Cardiac septum (tissue), 1 donor: ENCODE measurements around the gene SP100. TPM values are rescaled to one million over a fixed set of nuclear protein-coding genes. Genes with fewer than 3 reads are reported as not detected.
A peak's percentile ranks its signal among the peaks of the same experiment; 100 is the strongest.
"Not testable (repeated sequence)": the region's sequence is repeated elsewhere in the genome, so short reads cannot be mapped to it uniquely, and the experiment has no call there.

Experiments used
- DNase-seq: peaks from one replicate; pipeline ENCODE4 v3.0.0-alpha.2; 2020; ENCODE audit warnings: low spot score
- intact Hi-C: fragments of 100-400 bp; cut with DNase I; formaldehyde crosslinking; loops from one replicate; pipeline ENCODE4 v1.14.0; 2022
- long read RNA-seq: library from polyadenylated mRNA; unstranded; transcript quantifications from one replicate; pipeline ENCODE4 v2.0.0, GENCODE V29; 2021
- total RNA-seq: library from RNA; stranded (reverse); fragmentation: NEBNext Ultra II Directional; extraction: Animal tissue kit (Norgen Biotek cat#: 25700); gene quantifications from one replicate; pipeline ENCODE4 v1.2.1, GENCODE V29; 2021
- donor health status: DM: no; HTN: no; CAD: no.

Gene SP100
- total RNA-seq: 46.3 TPM
- long read RNA-seq, transcript SP100-205 (14 exons, 1,802 nt): minor isoform, 13 of 98 reads
- long read RNA-seq, transcript SP100-204 (15 exons, 1,898 nt): major isoform, 36 of 98 reads
- long read RNA-seq, partial matches to known transcripts: 6 of 98 reads
- long read RNA-seq, other reads (novel, unspliced or antisense): 43 of 98 reads

- intact Hi-C loops: no loop called here
- DNase-seq: peak; percentile 93
These were observed at the start of gene SP100 for GRCh38 chr2:230416061-230416721. Gene SP100 (plus strand): TSS chr2:230416201. CDS start chr2:230416297, 96 bp downstream.

GRCh38 chr2:230382108-230382507 is 33.9 kb upstream of the SP100 start:
- intact Hi-C loops: no loop called here

GRCh38 chr2:230383453-230383852 is 32.5 kb upstream of the SP100 start:
- DNase-seq: no peak
- intact Hi-C loops: no loop called here

More at GRCh38 chr2:230382108-230382507, 33.9 kb upstream of the SP100 start:
- DNase-seq: no peak

DNA sequence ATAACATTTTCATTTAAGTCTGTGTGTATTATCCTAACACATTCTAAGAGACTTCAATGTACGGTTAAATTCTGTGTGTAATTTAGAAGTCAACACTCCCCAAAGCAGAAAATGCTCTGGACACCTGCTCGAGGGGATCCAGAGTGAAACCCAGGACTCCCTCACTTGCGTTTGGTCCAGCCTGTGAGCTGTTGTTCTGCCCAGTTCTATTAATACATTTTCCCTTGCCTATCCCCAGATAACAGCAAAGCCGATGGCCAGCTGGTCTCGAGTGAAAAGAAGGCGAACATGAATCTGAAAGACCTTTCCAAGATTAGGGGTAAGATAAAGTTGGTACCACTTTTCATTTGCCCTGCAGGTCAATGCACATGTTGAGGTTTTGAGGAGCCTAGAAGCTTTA is 31.0 kb upstream of the SP100 start:
- intact Hi-C loops: no loop called here

GRCh38 chr2:230394301-230394700 is 21.7 kb upstream of the SP100 start:
- intact Hi-C loops: loop anchor here (10.0 kb wide), 1 partner anchor 60 kb away; no protein-coding TSS in a partner anchor
- DNase-seq: no peak

More for the DNA sequence above, 31.0 kb upstream of the SP100 start:
- DNase-seq: no peak

- DNase-seq: not testable (repeated sequence)
- intact Hi-C loops: loop anchor here (10.0 kb wide), 1 partner anchor 64 kb away; no protein-coding TSS in a partner anchor
These were observed 17.3 kb upstream of the SP100 start for GRCh38 chr2:230398698-230399097.

GRCh38 chr2:230400041-230400440 is 16.0 kb upstream of the SP100 start:
- DNase-seq: no peak
- intact Hi-C loops: no loop called here

- no peak for DNase-seq
- intact Hi-C loops: no loop called here
These were observed 15.5 kb upstream of the SP100 start for GRCh38 chr2:230400454-230400853.

DNA sequence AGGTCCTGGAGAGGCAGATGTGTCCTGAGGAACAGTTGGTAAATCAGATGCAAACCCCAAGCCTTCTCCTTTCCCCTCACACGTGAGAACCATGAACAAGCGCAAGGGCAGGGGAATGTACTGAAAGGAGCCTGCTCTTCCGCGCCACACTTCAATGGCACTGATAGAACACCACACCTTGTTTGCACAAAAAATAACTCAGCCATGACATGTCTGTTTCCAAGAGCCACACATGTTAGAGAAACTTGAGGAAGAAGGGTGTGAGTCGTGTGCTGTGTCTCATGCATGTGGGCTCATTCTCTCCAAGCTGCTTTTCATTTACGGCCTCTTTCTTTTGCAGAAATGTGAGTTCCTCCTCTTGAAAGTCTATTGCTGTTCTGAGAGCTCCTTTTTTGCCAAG is 15.0 kb upstream of the SP100 start:
- intact Hi-C loops, DNase-seq: not testable (repeated sequence)

GRCh38 chr2:230403746-230404145 is 12.3 kb upstream of the SP100 start:
- no peak for DNase-seq
- intact Hi-C loops: no loop called here

DNA sequence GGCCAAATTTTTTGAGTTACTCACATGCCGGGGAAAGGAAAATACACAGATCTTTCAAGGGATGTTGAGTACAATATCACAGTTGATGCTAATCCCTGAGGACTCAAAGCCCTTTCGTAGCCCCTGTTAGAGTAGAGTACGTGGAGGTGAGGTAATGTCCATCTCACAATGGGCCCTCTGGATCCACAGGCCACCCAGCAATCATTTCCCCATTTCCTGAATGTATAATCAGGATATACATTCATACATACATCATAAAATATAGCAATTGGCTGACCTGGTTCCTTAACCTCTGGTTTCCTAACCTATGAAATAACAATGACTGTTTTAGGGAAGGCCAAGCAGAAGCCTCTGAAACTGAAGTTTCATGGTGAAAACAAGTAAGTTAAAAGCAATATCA is 10.2 kb upstream of the SP100 start:
- intact Hi-C loops: no loop called here

DNA sequence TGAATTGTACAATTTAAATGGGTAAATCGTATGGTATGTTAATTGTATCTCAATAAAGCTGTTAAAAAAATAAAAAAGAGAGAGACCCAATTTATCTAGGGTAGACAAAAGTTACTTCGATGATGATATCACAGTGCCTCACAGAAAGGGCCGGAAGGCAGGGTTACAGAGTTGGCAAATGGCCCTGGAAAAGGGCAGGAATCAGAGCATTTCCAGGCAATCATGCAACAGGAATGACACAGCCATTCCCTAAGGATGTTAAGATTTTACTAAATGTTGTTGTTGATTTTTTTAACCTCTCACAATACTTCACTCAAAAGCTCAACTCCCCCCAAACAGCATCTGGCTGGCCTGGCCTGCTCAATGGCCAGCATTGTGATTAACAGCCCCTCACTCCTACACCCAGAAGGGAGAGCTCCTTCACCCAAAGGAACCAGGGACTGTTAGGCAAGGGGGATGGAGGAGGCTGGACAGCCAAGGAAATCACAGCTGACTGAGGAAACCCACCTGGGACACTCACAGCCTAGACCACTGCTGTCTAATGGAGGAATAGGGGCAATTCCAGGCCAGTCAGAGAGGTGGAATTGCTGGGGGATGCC is 7.7 kb upstream of the SP100 start:
- DNase-seq: no peak
- intact Hi-C loops: no loop called here

More for the DNA sequence above, 10.2 kb upstream of the SP100 start:
- no peak for DNase-seq

GRCh38 chr2:230409316-230409715 is 6.7 kb upstream of the SP100 start:
- intact Hi-C loops, DNase-seq: not testable (repeated sequence)

DNA sequence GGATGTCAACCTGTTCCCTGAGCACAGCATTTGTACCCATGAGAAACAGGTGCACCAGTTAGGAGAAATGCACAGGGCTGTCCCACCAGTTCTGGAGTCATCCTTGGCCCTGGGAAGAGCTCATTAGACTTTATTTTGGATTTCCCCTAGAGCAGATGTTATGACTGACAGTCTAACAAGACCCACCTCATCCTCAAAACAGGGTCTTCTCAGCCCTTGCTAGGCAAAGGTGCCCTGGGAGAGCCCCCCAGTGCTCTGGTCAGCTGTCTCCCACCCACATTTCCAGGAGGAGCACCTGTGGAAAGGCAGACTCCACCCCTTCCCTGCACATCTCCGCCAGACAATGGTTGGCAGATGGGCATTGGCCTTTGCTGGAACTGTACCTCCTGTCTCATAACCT is 5.7 kb upstream of the SP100 start:
- DNase-seq: no peak
- intact Hi-C loops: loop anchor here (5.0 kb wide), 1 partner anchor 188 kb away; no protein-coding TSS in a partner anchor

GRCh38 chr2:230410861-230411569 is 5.0 kb upstream of the SP100 start:
- DNase-seq: no peak
- intact Hi-C loops: loop anchor here (5.0 kb wide), 1 partner anchor 189 kb away; no protein-coding TSS in a partner anchor

DNA sequence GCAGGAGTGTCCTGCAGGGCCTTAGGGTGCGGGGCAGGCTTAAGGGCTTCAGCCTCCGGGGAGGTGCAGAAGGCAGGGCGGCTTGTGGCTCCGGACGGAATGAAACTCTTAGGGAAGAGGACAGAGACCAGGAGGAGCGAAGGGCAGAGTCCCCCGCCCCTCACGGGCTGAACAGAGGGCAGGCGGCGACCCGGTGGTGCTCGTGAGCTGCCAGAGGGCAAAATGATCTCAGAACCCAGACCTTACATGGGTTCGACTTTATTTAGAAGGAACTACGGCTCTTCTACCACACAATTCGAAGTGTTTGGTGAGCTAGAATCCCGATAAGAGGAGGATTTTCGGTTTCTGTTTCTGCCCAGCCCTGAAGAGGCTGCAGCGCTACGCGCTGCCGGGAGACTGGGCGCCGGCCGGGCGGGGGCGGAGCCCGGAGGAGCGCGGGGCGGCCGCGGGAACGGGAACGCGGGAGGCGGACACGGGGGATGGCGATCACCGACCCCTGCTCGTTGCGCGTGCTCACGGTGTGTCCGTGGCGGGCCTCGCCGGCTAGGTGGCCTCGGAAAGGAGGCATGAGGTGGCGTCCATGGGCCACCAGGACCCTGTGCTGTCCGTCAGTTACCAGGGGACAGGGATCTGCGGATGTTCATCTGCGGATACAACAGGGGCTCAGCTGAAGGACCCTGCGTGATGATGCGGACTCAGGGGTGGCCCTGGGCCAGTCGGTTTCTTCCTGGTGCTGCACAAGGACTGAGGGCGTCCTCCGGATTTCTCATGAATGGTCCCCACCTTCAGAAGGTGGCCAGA is 4.2 kb upstream of the SP100 start:
- intact Hi-C loops: loop anchor here (5.0 kb wide), 1 partner anchor 189 kb away; no protein-coding TSS in a partner anchor
- DNase-seq: peak; percentile 89

DNA sequence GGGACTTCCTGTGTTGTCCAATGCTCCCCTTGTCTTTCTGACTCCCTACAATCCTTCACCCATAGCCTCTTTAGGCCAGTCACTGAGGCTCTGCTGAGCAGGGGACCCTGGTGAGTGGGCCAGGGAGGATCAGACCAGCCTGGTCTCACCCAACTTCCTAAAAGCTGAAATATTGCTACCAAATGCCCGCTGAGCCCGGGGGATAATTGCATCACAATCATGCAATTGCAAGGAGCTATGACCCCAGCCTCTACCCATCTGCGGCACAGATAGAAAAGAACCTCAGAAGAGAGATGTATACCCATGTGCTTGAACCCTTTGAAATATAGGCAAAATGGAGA is 3.7 kb upstream of the SP100 start:
- intact Hi-C loops: loop anchor here (5.0 kb wide), 1 partner anchor 190 kb away; no protein-coding TSS in a partner anchor
- DNase-seq: no peak

GRCh38 chr2:230412846-230413245 is 3.2 kb upstream of the SP100 start:
- intact Hi-C loops: loop anchor here (5.0 kb wide), 1 partner anchor 191 kb away; no protein-coding TSS in a partner anchor
- no peak for DNase-seq

DNA sequence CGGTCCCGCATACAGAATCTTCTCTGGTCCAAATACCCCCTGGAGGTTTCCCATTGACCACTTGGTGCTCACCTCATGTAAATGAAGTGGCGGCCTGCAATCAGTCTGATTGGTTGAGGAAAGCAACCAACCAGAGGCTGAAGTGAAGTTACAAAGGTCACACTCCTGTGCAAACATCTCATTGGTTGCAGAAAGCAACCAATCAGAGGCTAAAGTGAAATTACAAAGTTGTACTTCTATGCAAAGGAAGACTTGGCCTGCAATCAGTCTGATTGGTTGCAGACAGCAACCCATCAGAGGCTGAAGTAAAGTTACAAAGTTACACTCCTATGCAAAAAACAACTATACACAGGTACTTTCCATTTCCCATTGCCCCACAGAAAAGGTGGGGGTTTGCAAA is 2.5 kb upstream of the SP100 start:
- no peak for DNase-seq
- intact Hi-C loops: loop anchor here (5.0 kb wide), 1 partner anchor 191 kb away; no protein-coding TSS in a partner anchor
